ENCODE results near the gene SGIP1. TPM values are rescaled to one million over a fixed set of nuclear protein-coding genes. Genes with fewer than 3 reads are reported as not detected.

The SGIP1 gene
- total and polyA plus RNA-seq, 2 of the 8 experiments (the other 6 are each of a cell fraction or from before 2014, with no cell fraction given) = 1.4 to 2.1 TPM

DNA sequence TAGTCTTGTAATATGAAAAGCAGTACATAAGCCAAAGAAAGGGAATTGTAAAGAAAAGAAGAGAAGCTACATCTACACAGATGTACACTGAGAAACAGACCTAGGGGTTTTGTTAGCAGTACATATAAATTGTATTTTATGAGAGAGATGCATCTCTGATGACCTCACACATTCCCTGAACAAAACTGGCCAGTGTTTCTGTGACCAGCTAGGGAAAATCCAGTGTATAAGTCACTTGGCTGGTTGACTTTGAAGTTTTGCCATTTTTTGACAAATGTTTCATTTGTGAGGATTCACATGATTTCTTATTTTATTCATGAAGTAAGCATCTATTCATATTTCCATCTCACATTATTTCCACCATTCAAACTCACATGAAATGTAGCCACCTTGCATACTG, 190.0 kb downstream of the SGIP1 start:
- Histone ChIP-seq H3K23ac (ENCODE audit: insufficient read length) (no peak overlapping the region), H3K79me2 (ENCODE audit: control insufficient read depth in 1 of 2, insufficient read depth in 2 of 2, low read length in 2 of 2) (no peaks in the 10 kb centered on the region), H3K27ac (ENCODE audit: low read depth, low read length) (no peak overlapping the region), H3K9ac (replicated peaks in 1 of 4; ENCODE audit: extremely low read depth in 1 of 4, low read depth in 3 of 4, low read length in 3 of 4) (no peak overlapping the region), H4K91ac (replicated peaks; ENCODE audit: insufficient read length, low read length) (no peak overlapping the region), H4K8ac (ENCODE audit: extremely low read depth, insufficient read depth, low read length) (no peak overlapping the region), H2BK12ac (ENCODE audit: low read depth, low read length) (no peak overlapping the region), H3K14ac (ENCODE audit: insufficient read length) (no peak overlapping the region), H3K4me3 (ENCODE audit: extremely low read depth in 1 of 4, insufficient read depth in 2 of 4, low read depth in 3 of 4, low read length in 4 of 4) (no peak overlapping the region), H3K9me3 (ENCODE audit: insufficient read depth in 2 of 2, low read depth in 1 of 2, low read length in 1 of 2) (no peaks in the 10 kb centered on the region), H4K5ac (ENCODE audit: insufficient read length, low read depth, low read length) (no peak overlapping the region), H3K4me1 (replicated peaks in 1 of 4; ENCODE audit: control insufficient read depth in 3 of 4, insufficient read depth in 4 of 4, low read length in 3 of 4) (peaks cover 0 to 2% (median 1%) of the 10 kb centered on the region in 4 experiments; a peak in 1 of 7 replicates), H3K27me3 (replicated peaks in 1 of 4; ENCODE audit: control insufficient read depth in 3 of 4, extremely low read depth in 1 of 4, insufficient read depth in 3 of 4, low read length in 3 of 4) (no peaks in the 10 kb centered on the region), H2AFZ (ENCODE audit: low read length) (no peak overlapping the region), H3K36me3 (ENCODE audit: control insufficient read depth in 2 of 4, insufficient read depth in 4 of 4, low read length in 3 of 4) (no peaks in the 10 kb centered on the region), H3K56ac (replicated peaks; ENCODE audit: insufficient read length, low read depth, low read length) (no peak overlapping the region), H3K4me2 (ENCODE audit: insufficient read depth in 1 of 2, low read depth in 2 of 2, low read length in 2 of 2) (no peak overlapping the region), H3K23me2 (ENCODE audit: low read depth, low read length) (no peaks in the 10 kb centered on the region), H3K4ac (replicated peaks; ENCODE audit: insufficient read length, low read depth, low read length) (no peak overlapping the region), H3K79me1 (ENCODE audit: low read depth, low read length) (no peaks in the 10 kb centered on the region), H4K20me1 (replicated peaks in 1 of 2; ENCODE audit: control insufficient read depth in 1 of 2, insufficient read depth in 2 of 2, low read length in 2 of 2) (no peaks in the 10 kb centered on the region), H2BK15ac (ENCODE audit: low read length) (no peak overlapping the region), H2BK20ac (ENCODE audit: low read length) (no peak overlapping the region), H2AK5ac (ENCODE audit: low read depth, low read length) (no peak overlapping the region), H2BK5ac (ENCODE audit: low read depth, low read length) (no peak overlapping the region), H2BK120ac (replicated peaks; ENCODE audit: low read depth, low read length) (no peak overlapping the region), H3K18ac (ENCODE audit: extremely low read depth, low read length) (no peak overlapping the region)
- CTCF ChIA-PET (ENCODE audit: partially characterized antibody) = interaction anchor here (0.6 kb wide), 1 partner anchor 278 kb away, joined by 3 read pairs; no protein-coding TSS in a partner anchor
- no peak for DNase-seq (ENCODE audit: low read depth in 1 of 2, low spot score in 2 of 2)
- POLR2A ChIA-PET (ENCODE audit: partially characterized antibody) = no interaction called here
- FAIRE-seq = no peak
- no peak for TF ChIP-seq SP1 (IDR thresholded peaks at IDR 0.05; ENCODE audit: low read depth, low read length)
- TF ChIP-seq, protein P1, sequence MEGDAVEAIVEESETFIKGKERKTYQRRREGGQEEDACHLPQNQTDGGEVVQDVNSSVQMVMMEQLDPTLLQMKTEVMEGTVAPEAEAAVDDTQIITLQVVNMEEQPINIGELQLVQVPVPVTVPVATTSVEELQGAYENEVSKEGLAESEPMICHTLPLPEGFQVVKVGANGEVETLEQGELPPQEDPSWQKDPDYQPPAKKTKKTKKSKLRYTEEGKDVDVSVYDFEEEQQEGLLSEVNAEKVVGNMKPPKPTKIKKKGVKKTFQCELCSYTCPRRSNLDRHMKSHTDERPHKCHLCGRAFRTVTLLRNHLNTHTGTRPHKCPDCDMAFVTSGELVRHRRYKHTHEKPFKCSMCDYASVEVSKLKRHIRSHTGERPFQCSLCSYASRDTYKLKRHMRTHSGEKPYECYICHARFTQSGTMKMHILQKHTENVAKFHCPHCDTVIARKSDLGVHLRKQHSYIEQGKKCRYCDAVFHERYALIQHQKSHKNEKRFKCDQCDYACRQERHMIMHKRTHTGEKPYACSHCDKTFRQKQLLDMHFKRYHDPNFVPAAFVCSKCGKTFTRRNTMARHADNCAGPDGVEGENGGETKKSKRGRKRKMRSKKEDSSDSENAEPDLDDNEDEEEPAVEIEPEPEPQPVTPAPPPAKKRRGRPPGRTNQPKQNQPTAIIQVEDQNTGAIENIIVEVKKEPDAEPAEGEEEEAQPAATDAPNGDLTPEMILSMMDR (IDR thresholded peaks at IDR 0.05; ENCODE audit: control extremely low read depth in 1 of 3, insufficient read depth in 1 of 3, low read depth in 1 of 3, low read length in 3 of 3) = no peak
- no peak for TF ChIP-seq RAD21 (IDR thresholded peaks at IDR 0.05 in 1 of 2, conservative IDR thresholded peaks at IDR 0.05 in 1 of 2; ENCODE audit: low read depth in 2 of 2, low read length in 2 of 2)
- no peak for TF ChIP-seq TAF7 (optimal IDR thresholded peaks at IDR 0.05; ENCODE audit: borderline replicate concordance, low read depth, low read length)
- TF ChIP-seq RFX5 (IDR thresholded peaks at IDR 0.05; ENCODE audit: borderline replicate concordance, low read depth, low read length) = no peak
- TF ChIP-seq PHF8 (conservative IDR thresholded peaks at IDR 0.05; ENCODE audit: low read depth, low read length) = no peak
- TF ChIP-seq TBP (IDR thresholded peaks at IDR 0.05; ENCODE audit: low read depth, low read length) = no peak
